ENCODE results near the gene BAHD1.

GRCh38 chr15:40435023-40435709 lies 5.6 kb upstream of the BAHD1 start:
- no peak for TF ChIP-seq CTCF (conservative IDR thresholded peaks at IDR 0.05 in 1 of 2, IDR thresholded peaks at IDR 0.05 in 1 of 2; ENCODE audit: low read depth in 1 of 2, low read length in 2 of 2)
- TF ChIP-seq EZH2 (IDR thresholded peaks at IDR 0.05; ENCODE audit: low read length, missing control alignments) = no peak

All from fibroblast of lung (primary cell).